HCT116 (cell line): Measurements from ENCODE around the gene MOB3C. TPM values are rescaled to one million over a fixed set of nuclear protein-coding genes. Genes with fewer than 3 reads are reported as not detected.

Experiments
- ATAC-seq: fragments of 200-7000 bp; cut with Tn5 transposase; 2 replicates; pipeline ENCODE4 v1.9.1; 2020; ENCODE audit warnings: mild to moderate bottlenecking, moderate library complexity
- BruUV-seq: library from RNA; stranded (reverse); fragments of 400-500 nt; replicated peaks from 2 replicates; lab custom pipeline; 2021; lab: Mats Ljungman, UMichigan
- CTCF ChIA-PET: fragments of 300-600 bp; sonication (Branson Sonifier 250); formaldehyde crosslinking; loops from one replicate; lab custom pipeline; 2021; ENCODE audit warnings: antibody characterized with exemption; lab: Charles Lee
- POLR2A ChIA-PET: fragments of 300-600, 350-600 bp; sonication (Branson Sonifier 250); formaldehyde crosslinking; loops from one replicate; lab custom pipeline; 2021; ENCODE audit warnings: antibody characterized with exemption; lab: Charles Lee
- RAD21 ChIA-PET, 2 experiments: fragments of 300-600 bp; sonication (Branson Sonifier 250); formaldehyde crosslinking; loops; one replicate each; lab custom pipeline; 2023; ENCODE audit warnings: low total read pairs in 2 of 2; ENCODE audit not compliant: uncharacterized antibody in 2 of 2, unreplicated experiment in 2 of 2, low non-redundant PET in 1 of 2; lab: Charles Lee
- DNase-seq: peaks from one replicate; pipeline ENCODE4 v3.0.0-alpha.2; 2010; ENCODE audit warnings: low read depth, low spot score
- H2AFZ ChIP-seq: fragments of 200-600 bp; shearing (Covaris generic), sonication (generic); 2 replicates; pipeline ENCODE4 v1.6.1; 2017; ENCODE audit warnings: low read depth, mixed run types, mixed read lengths, antibody characterized with exemption, low read length; ENCODE audit not compliant: poor library complexity, severe bottlenecking
- H3K27ac ChIP-seq: 2 replicates; pipeline ENCODE4 v1.5.1; 2012; ENCODE audit warnings: low read depth, low read length
- H3K27me3 ChIP-seq: fragments of 200-600 bp; sonication (generic); 2 replicates; pipeline ENCODE4 v1.6.1; 2016; ENCODE audit warnings: mixed run types, low read length, mixed read lengths; ENCODE audit not compliant: insufficient read depth
- H3K36me3 ChIP-seq, 2 experiments: fragments of 200-500 bp in 1 of 2; fragments of 200-600 bp in 1 of 2; sonication (Bioruptor generic) in 1 of 2; sonication (generic) in 1 of 2; 2 replicates each; pipeline versions ENCODE4 v1.5.1 to v1.6.1; 2014 to 2016; ENCODE audit warnings: low read length in 2 of 2, inconsistent platforms in 1 of 2, mixed read lengths in 1 of 2, mixed run types in 1 of 2; ENCODE audit not compliant: insufficient read depth in 2 of 2, control insufficient read depth in 1 of 2
- H3K4me1 ChIP-seq, 2 experiments: fragments of 200-600 bp in 1 of 2; sonication (generic) in 1 of 2; 2 replicates each; pipeline versions ENCODE4 v1.5.1 to v1.6.1; 2012 to 2017; ENCODE audit warnings: low read length in 2 of 2, inconsistent platforms in 1 of 2, mild to moderate bottlenecking in 1 of 2, mixed read lengths in 1 of 2, mixed run types in 1 of 2, moderate library complexity in 1 of 2; ENCODE audit not compliant: insufficient read depth in 2 of 2, control insufficient read depth in 1 of 2
- H3K4me2 ChIP-seq: fragments of 200-600 bp; sonication (generic); 2 replicates; pipeline ENCODE4 v1.6.1; 2017; ENCODE audit warnings: mixed run types, low read length, mixed read lengths
- H3K4me3 ChIP-seq, 2 experiments: fragments of 200-600 bp in 1 of 2; sonication (generic) in 1 of 2; replicated peaks in 1 of 2; 2 replicates each; pipeline ENCODE4 v1.5.1; 2011 to 2016; ENCODE audit warnings: low read length in 2 of 2, control low read depth in 1 of 2, low read depth in 1 of 2, mild to moderate bottlenecking in 1 of 2, mixed read lengths in 1 of 2, mixed run types in 1 of 2
- H3K79me2 ChIP-seq: fragments of 200-600 bp; sonication (generic); 2 replicates; pipeline ENCODE4 v1.6.1; 2017; ENCODE audit warnings: mild to moderate bottlenecking, mixed run types, low read length, moderate library complexity, mixed read lengths; ENCODE audit not compliant: insufficient read depth
- H3K9ac ChIP-seq: fragments of 200-600 bp; sonication (generic); 2 replicates; pipeline ENCODE4 v1.6.1; 2016; ENCODE audit warnings: low read length, mixed read lengths
- H3K9me2 ChIP-seq: fragments of 200-600 bp; sonication (generic), shearing (Covaris generic); 2 replicates; pipeline ENCODE4 v1.6.1; 2017; ENCODE audit warnings: mixed run types, mild to moderate bottlenecking, moderate library complexity; ENCODE audit not compliant: insufficient read depth
- H3K9me3 ChIP-seq, 2 experiments: fragments of 200-500 bp in 1 of 2; fragments of 200-600 bp in 1 of 2; sonication (Bioruptor generic) in 1 of 2; sonication (generic) in 1 of 2; 2 replicates each; pipeline ENCODE4 v1.6.1; 2014 to 2017; ENCODE audit warnings: low read length in 2 of 2, mixed read lengths in 2 of 2, inconsistent platforms in 1 of 2, low read depth in 1 of 2, mild to moderate bottlenecking in 1 of 2, mixed run types in 1 of 2, moderate library complexity in 1 of 2; ENCODE audit not compliant: control insufficient read depth in 1 of 2, insufficient read depth in 1 of 2
- H4K20me1 ChIP-seq: fragments of 200-600 bp; sonication (generic), shearing (Covaris generic); 2 replicates; pipeline ENCODE4 v1.6.1; 2017; ENCODE audit warnings: mixed run types, mild to moderate bottlenecking, moderate library complexity; ENCODE audit not compliant: insufficient read depth
- EGR1 ChIP-seq: IDR thresholded peaks from 2 replicates; pipeline ENCODE4 v1.6.1; 2012; ENCODE audit warnings: low read depth
- ELF1 ChIP-seq: IDR thresholded peaks from 2 replicates; pipeline ENCODE4 v1.6.1; 2012; ENCODE audit warnings: low read depth, borderline replicate concordance
- EZH2 ChIP-seq: fragments of 200-600 bp; sonication (generic); IDR thresholded peaks from 2 replicates; pipeline ENCODE4 v1.6.1; 2017; ENCODE audit warnings: antibody characterized with exemption, mixed run types
- POLR2AphosphoS5 ChIP-seq: IDR thresholded peaks from 2 replicates; pipeline ENCODE4 v1.6.1; 2011; ENCODE audit warnings: mild to moderate bottlenecking, low read depth, low read length, moderate library complexity
- RAD21 ChIP-seq: IDR thresholded peaks from 2 replicates; pipeline ENCODE4 v1.6.1; 2012; ENCODE audit warnings: low read depth, mild to moderate bottlenecking
- SRF ChIP-seq: IDR thresholded peaks from 2 replicates; pipeline ENCODE4 v1.6.1; 2012; ENCODE audit warnings: low read depth
- YY1 ChIP-seq: IDR thresholded peaks from 2 replicates; pipeline ENCODE4 v1.6.1; 2011; ENCODE audit warnings: low read length, low read depth, moderate library complexity, mild to moderate bottlenecking; ENCODE audit not compliant: insufficient replicate concordance; ENCODE audit errors: extremely low read depth
- ZFX ChIP-seq: fragments of 450-650 bp; IDR thresholded peaks from 2 replicates; pipeline ENCODE4 v1.6.1; 2017
- intact Hi-C: fragments of 100-400 bp; cut with micrococcal nuclease; formaldehyde crosslinking; loops from 2 replicates; pipeline ENCODE4 v1.10.0; 2022
- total RNA-seq: library from RNA; stranded (reverse); gene quantifications from one replicate; pipeline ENCODE4 v1.2.1, GENCODE V29; 2021; ENCODE audit not compliant: unreplicated experiment
- TF ChIP-seq, protein P1 (sequence below): IDR thresholded peaks from 2 replicates; pipeline ENCODE4 v1.6.1; 2011; ENCODE audit warnings: mild to moderate bottlenecking, low read length, moderate library complexity; ENCODE audit not compliant: insufficient replicate concordance; ENCODE audit errors: extremely low read depth
- TF ChIP-seq, protein P2 (sequence below), 3 experiments: fragments of 200-600 bp in 1 of 3; sonication (generic) in 1 of 3; IDR thresholded peaks in 2 of 3; conservative IDR thresholded peaks in 1 of 3; 2 replicates each; pipeline ENCODE4 v1.5.1; 2012 to 2017; ENCODE audit warnings: low read depth in 2 of 3, low read length in 2 of 3, antibody characterized with exemption in 1 of 3, borderline replicate concordance in 1 of 3, control low read depth in 1 of 3, mild to moderate bottlenecking in 1 of 3, mixed read lengths in 1 of 3, mixed run types in 1 of 3, moderate library complexity in 1 of 3; ENCODE audit not compliant: insufficient read depth in 1 of 3

Gene MOB3C
- total RNA-seq, 1 experiment from 2014 or later: 5.5 TPM

DNA sequence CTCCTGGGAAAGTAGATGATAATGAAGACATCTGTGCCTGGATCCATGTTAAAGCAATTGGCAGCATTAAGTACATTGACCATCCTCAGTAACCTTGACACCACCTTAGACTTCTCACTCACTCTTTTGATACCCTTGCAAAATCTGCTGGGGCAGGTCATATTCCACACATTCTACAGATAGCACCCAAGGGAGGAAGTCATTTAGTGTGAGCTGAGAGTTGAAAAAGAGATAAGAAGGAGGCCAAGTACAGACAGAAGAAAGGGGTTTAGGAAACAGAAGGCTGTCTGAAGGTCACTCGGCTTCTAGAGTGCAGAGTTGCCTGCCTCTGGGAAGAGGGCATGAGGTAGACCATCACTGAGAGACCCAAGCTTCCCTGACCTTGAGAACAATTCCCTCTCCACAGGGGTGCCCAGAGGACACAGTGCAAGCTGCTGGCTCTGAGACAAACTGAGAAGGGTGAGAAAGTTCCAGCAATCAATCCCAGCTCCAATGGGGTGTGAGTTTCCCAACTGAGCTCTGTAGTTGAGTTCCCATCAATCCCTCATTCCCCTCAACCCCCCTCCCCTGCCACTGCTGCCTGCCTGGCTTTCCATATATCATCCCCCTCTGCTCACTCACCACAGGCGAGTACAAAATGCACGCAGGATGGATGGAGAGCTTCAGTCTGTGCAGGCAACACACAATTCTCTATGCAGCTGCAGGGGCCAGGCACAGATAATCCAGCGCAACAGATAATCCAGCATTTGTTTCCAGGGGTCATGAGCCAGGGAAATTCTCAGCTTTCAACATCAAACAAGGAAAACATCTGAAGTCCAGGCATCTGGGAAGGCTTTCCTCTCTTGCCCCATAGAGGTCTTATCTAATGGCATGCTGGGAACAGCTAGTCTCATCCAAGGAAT lies 7.4 kb upstream of the MOB3C start (continued):
- TF ChIP-seq YY1 (no peak), ELF1 (no peak), POLR2AphosphoS5 (no peak), SRF (no peak)
- TF ChIP-seq, protein P1, sequence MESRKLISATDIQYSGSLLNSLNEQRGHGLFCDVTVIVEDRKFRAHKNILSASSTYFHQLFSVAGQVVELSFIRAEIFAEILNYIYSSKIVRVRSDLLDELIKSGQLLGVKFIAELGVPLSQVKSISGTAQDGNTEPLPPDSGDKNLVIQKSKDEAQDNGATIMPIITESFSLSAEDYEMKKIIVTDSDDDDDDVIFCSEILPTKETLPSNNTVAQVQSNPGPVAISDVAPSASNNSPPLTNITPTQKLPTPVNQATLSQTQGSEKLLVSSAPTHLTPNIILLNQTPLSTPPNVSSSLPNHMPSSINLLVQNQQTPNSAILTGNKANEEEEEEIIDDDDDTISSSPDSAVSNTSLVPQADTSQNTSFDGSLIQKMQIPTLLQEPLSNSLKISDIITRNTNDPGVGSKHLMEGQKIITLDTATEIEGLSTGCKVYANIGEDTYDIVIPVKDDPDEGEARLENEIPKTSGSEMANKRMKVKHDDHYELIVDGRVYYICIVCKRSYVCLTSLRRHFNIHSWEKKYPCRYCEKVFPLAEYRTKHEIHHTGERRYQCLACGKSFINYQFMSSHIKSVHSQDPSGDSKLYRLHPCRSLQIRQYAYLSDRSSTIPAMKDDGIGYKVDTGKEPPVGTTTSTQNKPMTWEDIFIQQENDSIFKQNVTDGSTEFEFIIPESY: no peak

DNA sequence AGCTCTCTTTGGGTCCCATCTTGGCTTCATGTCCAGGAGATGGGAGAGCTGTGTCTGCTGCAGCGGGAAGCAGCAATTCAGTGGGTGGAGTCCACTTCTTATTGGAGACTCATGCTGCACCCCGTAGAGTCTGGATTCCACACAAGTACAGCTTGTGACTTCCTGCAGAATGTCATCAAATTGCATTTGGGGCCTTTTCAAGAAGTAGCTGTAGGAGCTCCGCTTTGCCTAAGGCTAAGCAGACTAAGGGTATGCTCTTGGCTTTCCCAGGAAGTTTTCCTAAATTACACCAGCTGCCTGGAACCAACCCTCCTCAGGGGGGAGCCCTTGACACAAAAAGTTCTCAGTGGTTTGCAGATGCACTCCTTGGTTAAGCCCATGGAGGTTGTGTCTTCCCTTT lies 5.7 kb upstream of the MOB3C start:
- no peak overlapping the region for H3K4me2 ChIP-seq
- no peak for DNase-seq
- H3K36me3 ChIP-seq: no peaks in the 10 kb centered on the region
- TF ChIP-seq RAD21 (peak; percentile 81), EGR1 (no peak), ELF1 (no peak), EZH2 (no peak), ZFX (no peak)
- TF ChIP-seq, protein P2, sequence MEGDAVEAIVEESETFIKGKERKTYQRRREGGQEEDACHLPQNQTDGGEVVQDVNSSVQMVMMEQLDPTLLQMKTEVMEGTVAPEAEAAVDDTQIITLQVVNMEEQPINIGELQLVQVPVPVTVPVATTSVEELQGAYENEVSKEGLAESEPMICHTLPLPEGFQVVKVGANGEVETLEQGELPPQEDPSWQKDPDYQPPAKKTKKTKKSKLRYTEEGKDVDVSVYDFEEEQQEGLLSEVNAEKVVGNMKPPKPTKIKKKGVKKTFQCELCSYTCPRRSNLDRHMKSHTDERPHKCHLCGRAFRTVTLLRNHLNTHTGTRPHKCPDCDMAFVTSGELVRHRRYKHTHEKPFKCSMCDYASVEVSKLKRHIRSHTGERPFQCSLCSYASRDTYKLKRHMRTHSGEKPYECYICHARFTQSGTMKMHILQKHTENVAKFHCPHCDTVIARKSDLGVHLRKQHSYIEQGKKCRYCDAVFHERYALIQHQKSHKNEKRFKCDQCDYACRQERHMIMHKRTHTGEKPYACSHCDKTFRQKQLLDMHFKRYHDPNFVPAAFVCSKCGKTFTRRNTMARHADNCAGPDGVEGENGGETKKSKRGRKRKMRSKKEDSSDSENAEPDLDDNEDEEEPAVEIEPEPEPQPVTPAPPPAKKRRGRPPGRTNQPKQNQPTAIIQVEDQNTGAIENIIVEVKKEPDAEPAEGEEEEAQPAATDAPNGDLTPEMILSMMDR (IDR thresholded peaks at IDR 0.05 in 2 of 3, conservative IDR thresholded peaks at IDR 0.05 in 1 of 3; ENCODE audit: borderline replicate concordance in 1 of 3, insufficient read depth in 1 of 3, low read depth in 2 of 3, low read length in 2 of 3): peak; percentile 63 to 68 (median 64)
- TF ChIP-seq, protein P1: no peak
- ATAC-seq: peak; percentile 89
- H3K4me3 ChIP-seq: no peak overlapping the region
- no peak overlapping the region for H3K9ac ChIP-seq
- no peaks in the 10 kb centered on the region for H4K20me1 ChIP-seq
- no peaks in the 10 kb centered on the region for H3K9me3 ChIP-seq
- intact Hi-C loops: loop anchor here (1.0 kb wide), 1 partner anchor 103 kb away; no protein-coding TSS in a partner anchor
- ChIA-PET RAD21 (interaction anchor here in 1 of 2 experiments (0.9 kb wide), 1 partner anchor 103 kb away, joined by 4 read pairs; no protein-coding TSS in a partner anchor), POLR2A (no interaction called here), CTCF (interaction anchor here (0.8 to 1.4 kb wide), 5 partner anchors 11 to 103 kb away, joined by 3 to 5 read pairs (median 3); partner anchors contain the start of gene MKNK1)
- BruUV-seq: no TSS peak
- H3K27ac ChIP-seq: no peak overlapping the region
- H3K4me1 ChIP-seq: peaks cover 0 to 17% of the 10 kb centered on the region in 2 experiments; a peak in 3 of 4 replicates
- H3K27me3 ChIP-seq: no peaks in the 10 kb centered on the region
- H2AFZ ChIP-seq: no peak overlapping the region
- no peaks in the 10 kb centered on the region for H3K9me2 ChIP-seq
- H3K79me2 ChIP-seq: no peaks in the 10 kb centered on the region
